GM19463 (cell line): ENCODE data around the gene JAML.

Experiments
- ATAC-seq: cut with Tn5 transposase; IDR thresholded peaks from one replicate; pipeline ENCODE4 v1.9.1; 2021; ENCODE audit warnings: mild to moderate bottlenecking, moderate library complexity; ENCODE audit not compliant: unreplicated experiment

Gene JAML

DNA sequence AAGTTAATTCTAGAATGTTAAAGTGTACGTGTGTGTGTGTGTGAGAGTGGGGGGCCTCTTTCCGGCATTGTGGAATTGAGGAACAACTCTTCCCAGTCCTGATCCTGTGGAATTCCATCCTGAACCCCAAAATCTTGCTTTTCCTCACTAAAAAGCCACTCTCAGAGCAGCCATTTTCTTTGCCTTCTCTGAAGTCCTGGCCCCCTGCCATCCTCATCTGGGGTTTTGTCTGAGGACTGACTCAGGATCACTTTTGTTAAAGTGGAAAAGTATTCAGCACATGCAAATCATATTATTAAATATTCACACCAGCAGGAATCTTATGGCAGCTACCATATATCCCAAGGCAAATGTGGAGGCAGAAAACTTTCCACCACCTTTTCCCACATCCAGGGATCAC lies 76.0 kb downstream of the JAML start:
- no peak for ATAC-seq

DNA sequence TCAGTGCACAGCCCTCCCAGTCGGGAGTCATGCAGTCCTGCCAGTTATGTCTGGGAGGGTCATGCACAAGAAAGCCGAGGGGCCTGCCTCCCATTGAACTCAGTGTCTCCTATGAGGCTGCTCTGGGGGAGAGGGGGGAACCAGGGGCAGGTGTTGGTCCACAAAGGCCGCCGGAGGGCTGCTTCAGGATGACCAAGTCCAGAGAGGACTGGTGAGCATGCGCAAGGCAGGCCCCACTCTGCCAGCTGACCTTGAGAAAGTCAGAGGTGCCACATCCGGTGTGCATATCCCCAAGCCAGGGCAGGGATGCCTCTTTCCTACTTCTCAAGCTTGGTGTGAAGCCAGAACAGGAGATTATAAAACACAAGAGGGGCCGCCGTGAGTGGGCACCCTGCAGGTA lies 76.6 kb downstream of the JAML start:
- no peak for ATAC-seq

DNA sequence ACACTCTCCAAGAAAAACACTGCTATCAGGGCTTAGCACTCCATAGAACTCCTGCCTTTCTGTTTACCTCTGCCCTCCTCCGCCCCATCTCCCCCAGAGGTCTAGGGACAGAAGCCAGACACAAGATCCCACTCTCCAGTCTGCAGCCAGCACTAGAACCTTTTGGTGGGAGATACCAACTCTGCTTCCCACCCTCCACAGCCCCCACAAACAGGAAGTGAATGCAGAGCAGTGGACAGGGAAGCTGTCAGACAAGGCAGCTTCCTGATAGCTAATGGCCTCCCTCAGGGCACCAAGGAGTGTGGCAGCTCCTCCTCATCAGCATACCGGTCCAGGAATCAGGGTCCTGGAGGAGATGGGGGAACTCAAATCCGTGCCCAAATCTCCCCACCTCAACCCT lies 77.3 kb downstream of the JAML start:
- ATAC-seq: no peak

DNA sequence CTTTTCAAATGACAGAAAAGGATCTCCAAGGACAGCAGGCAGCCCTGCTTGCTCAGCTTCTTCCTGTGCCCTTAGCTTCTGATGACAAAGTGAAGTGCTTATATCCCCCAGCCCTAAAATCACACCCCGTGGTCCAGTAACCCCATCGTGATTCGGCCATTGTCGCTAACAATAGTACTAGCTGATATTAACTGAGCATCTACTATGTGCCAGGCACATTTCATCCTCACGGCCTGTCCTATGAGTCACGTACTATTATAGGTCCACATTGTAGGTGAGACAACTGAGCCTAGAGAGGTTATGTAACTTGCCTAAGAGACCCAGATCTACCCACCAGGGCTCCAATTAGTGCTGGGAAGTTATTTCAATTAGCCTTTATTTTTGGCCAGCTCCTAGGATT lies 78.3 kb downstream of the JAML start:
- no peak for ATAC-seq

DNA sequence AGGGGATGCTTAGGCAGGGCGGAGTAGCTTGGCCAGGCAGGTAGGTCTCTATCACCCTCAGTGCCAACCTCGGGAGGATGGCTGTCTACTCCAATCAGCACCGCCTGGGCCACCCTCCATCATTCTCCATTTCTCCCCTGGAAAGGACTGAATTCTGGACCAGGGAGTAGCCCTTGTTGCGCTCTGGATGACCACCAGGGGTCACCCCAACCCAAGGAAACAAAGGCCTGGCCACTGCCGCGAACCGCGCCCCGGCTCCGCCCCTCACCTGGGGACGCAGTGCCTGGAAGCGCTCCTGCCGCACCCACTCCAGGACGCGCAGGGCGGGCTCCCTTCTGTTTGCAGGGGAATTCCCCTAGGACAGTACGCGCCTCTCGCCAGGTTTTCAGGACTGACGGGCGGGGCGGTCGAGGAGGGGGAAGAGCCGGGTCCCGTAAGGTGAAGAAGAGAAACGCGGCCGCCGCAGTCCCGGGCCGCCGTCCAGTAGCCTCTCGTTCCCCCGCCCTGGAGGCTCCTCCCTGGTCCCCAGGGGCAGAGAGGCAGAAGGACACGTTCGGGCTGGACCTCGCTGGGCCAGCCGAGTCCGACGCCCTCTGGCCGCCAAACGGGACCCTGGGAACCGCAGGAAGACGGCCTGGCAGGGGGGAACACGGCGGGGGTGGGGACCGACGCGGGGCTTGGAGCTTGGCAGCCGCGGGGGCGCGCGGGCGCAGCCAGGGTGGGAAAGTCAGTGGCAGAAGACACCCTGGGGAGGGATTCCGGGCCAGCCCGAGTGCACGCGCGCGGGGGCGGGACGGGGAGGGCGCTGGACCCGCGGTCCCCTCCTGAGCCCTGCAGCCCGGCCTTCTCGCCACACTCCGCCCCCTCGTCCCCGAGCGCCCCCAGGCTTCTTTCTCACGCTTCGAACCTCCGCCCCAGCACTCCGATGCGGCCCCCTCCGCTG lies 79.3 kb downstream of the JAML start:
- peak; percentile 86 for ATAC-seq

DNA sequence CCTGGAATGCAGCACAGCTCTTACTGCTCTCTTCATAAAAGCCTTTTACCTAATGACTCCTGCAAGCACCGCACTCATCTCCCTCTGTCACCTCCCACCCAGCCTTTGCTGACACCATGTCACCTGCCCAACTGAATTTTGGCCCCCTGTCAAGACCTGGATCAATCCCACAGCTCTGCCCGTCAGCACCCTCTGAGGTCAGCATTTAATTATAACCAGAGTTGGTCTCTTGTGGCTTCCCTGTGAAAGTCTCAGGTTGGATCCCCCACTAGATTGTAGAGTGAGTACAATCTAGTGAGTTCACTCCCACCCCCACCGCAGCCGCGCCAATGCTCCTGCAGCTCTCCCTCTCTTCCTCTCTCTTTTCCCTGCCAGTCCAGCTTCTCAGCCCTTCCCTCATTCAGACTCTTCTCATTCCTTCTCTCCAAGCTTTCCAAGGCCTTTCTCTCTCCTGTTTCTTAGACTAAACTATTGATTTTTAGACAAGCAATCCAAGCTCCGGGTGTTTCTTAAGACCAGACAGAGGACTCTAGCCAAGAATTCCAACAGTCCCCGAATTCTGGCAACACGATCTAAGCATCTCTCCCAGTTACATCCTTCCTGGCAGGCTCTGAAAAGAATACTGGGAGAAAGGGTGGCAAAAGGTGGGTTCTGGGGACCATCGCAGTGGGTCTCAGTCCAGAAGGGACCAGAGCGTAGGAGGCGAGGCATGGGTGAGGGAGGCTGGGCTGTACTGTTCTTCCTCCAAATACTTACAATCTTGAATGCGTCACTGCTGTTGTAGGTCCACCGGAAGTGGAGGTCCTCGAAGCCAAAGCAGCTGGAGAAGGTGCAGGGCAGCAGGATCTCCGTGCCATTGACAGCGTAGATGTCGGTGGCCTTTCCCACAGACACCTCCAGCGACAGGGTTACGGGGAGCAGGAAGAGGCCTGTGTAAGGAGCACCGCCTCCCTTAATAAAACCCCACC lies 80.2 kb downstream of the JAML start:
- ATAC-seq: no peak
